ENCODE measurements around the gene NACA.
"Not testable (repeated sequence)": the region's sequence is repeated elsewhere in the genome, so short reads cannot be mapped to it uniquely, and the experiment has no call there.

Gene NACA

GRCh38 chr12:56760460-56760859 is 35.4 kb upstream of the NACA start:
- Histone ChIP-seq H3K4me2 (no peak overlapping the region), H4K20me1 (ENCODE audit: insufficient read depth) (no peaks in the 10 kb centered on the region), H2AFZ (ENCODE audit: low read depth) (no peak overlapping the region), H3K79me2 (ENCODE audit: insufficient read depth, low read depth) (no peaks in the 10 kb centered on the region), H3K9ac (no peak overlapping the region), H3K4me1 (ENCODE audit: low read depth, poor library complexity, severe bottlenecking) (peaks cover 11% of the 10 kb centered on the region), H3K27me3 (ENCODE audit: insufficient read depth, low read depth) (no peaks in the 10 kb centered on the region), H3K4me3 (IDR thresholded peaks at IDR 0.05; ENCODE audit: insufficient read depth, low read depth, low read length) (no peak overlapping the region), H3K36me3 (ENCODE audit: insufficient read depth) (no peaks in the 10 kb centered on the region), H3K27ac (no peak overlapping the region)
- TF ChIP-seq CTCF (conservative IDR thresholded peaks at IDR 0.05; ENCODE audit: low read depth, low read length) = no peak

- Histone ChIP-seq H3K27ac (no peak overlapping the region), H4K20me1 (ENCODE audit: insufficient read depth) (no peaks in the 10 kb centered on the region), H3K79me2 (ENCODE audit: insufficient read depth, low read depth) (no peaks in the 10 kb centered on the region), H3K36me3 (ENCODE audit: insufficient read depth) (no peaks in the 10 kb centered on the region), H3K4me2 (no peak overlapping the region), H3K4me1 (ENCODE audit: low read depth, poor library complexity, severe bottlenecking) (peaks cover 11% of the 10 kb centered on the region), H2AFZ (ENCODE audit: low read depth) (no peak overlapping the region), H3K27me3 (ENCODE audit: insufficient read depth, low read depth) (no peaks in the 10 kb centered on the region), H3K9ac (no peak overlapping the region), H3K4me3 (IDR thresholded peaks at IDR 0.05; ENCODE audit: insufficient read depth, low read depth, low read length) (no peak overlapping the region)
- TF ChIP-seq CTCF (conservative IDR thresholded peaks at IDR 0.05; ENCODE audit: low read depth, low read length) = no peak
These were observed 34.3 kb upstream of the NACA start for GRCh38 chr12:56759263-56759908.

- Histone ChIP-seq H4K20me1 (ENCODE audit: insufficient read depth) (no peaks in the 10 kb centered on the region), H3K36me3 (ENCODE audit: insufficient read depth) (no peaks in the 10 kb centered on the region), H3K27me3 (ENCODE audit: insufficient read depth, low read depth) (no peaks in the 10 kb centered on the region), H3K4me3 (IDR thresholded peaks at IDR 0.05; ENCODE audit: insufficient read depth, low read depth, low read length) (no peak overlapping the region), H3K4me2 (no peak overlapping the region), H2AFZ (ENCODE audit: low read depth) (no peak overlapping the region), H3K9ac (no peak overlapping the region), H3K27ac (no peak overlapping the region), H3K4me1 (ENCODE audit: low read depth, poor library complexity, severe bottlenecking) (peaks cover 11% of the 10 kb centered on the region), H3K79me2 (ENCODE audit: insufficient read depth, low read depth) (no peaks in the 10 kb centered on the region)
- TF ChIP-seq CTCF (conservative IDR thresholded peaks at IDR 0.05; ENCODE audit: low read depth, low read length) = no peak
These were observed 33.7 kb upstream of the NACA start for GRCh38 chr12:56758728-56759262.

GRCh38 chr12:56757971-56758370 is 32.9 kb upstream of the NACA start:
- not testable (repeated sequence) for H3K27ac ChIP-seq; H3K36me3 ChIP-seq (ENCODE audit: insufficient read depth); H3K9ac ChIP-seq; H3K27me3 ChIP-seq (ENCODE audit: insufficient read depth, low read depth); H3K79me2 ChIP-seq (ENCODE audit: insufficient read depth, low read depth); H3K4me3 ChIP-seq (IDR thresholded peaks at IDR 0.05; ENCODE audit: insufficient read depth, low read depth, low read length); H3K4me2 ChIP-seq; H4K20me1 ChIP-seq (ENCODE audit: insufficient read depth); H2AFZ ChIP-seq (ENCODE audit: low read depth)
- H3K4me1 ChIP-seq (ENCODE audit: low read depth, poor library complexity, severe bottlenecking) = peaks cover 11% of the 10 kb centered on the region

- Histone ChIP-seq H3K79me2 (ENCODE audit: insufficient read depth, low read depth) (peaks cover 19% of the 10 kb centered on the region), H3K9ac (no peak overlapping the region), H3K4me1 (ENCODE audit: low read depth, poor library complexity, severe bottlenecking) (peaks cover 29% of the 10 kb centered on the region), H3K4me3 (IDR thresholded peaks at IDR 0.05; ENCODE audit: insufficient read depth, low read depth, low read length) (no peak overlapping the region), H3K27me3 (ENCODE audit: insufficient read depth, low read depth) (no peaks in the 10 kb centered on the region), H3K36me3 (ENCODE audit: insufficient read depth) (no peaks in the 10 kb centered on the region; the same call in 1 of the 2 replicates), H2AFZ (ENCODE audit: low read depth) (no peak overlapping the region), H4K20me1 (ENCODE audit: insufficient read depth) (no peaks in the 10 kb centered on the region), H3K4me2 (no peak overlapping the region), H3K27ac (no peak overlapping the region)
- TF ChIP-seq CTCF (conservative IDR thresholded peaks at IDR 0.05; ENCODE audit: low read depth, low read length) = no peak
These were observed 28.5 kb upstream of the NACA start for GRCh38 chr12:56753566-56753965.

Measured in KMS-11 (cell line).